ENCODE measurements around the gene CPO.

CPO gene

GRCh38 chr2:206921529-206921928 is 17.8 kb upstream of the CPO start:
- Histone ChIP-seq H3K27ac (ENCODE audit: low read depth, low read length) (no peak overlapping the region), H3K4me3 (ENCODE audit: insufficient read depth, low read length, poor library complexity, severe bottlenecking) (no peak overlapping the region)
- no peak for TF ChIP-seq EZH2phosphoT487 (conservative IDR thresholded peaks at IDR 0.05; ENCODE audit: low read length)
- TF ChIP-seq, protein P1, sequence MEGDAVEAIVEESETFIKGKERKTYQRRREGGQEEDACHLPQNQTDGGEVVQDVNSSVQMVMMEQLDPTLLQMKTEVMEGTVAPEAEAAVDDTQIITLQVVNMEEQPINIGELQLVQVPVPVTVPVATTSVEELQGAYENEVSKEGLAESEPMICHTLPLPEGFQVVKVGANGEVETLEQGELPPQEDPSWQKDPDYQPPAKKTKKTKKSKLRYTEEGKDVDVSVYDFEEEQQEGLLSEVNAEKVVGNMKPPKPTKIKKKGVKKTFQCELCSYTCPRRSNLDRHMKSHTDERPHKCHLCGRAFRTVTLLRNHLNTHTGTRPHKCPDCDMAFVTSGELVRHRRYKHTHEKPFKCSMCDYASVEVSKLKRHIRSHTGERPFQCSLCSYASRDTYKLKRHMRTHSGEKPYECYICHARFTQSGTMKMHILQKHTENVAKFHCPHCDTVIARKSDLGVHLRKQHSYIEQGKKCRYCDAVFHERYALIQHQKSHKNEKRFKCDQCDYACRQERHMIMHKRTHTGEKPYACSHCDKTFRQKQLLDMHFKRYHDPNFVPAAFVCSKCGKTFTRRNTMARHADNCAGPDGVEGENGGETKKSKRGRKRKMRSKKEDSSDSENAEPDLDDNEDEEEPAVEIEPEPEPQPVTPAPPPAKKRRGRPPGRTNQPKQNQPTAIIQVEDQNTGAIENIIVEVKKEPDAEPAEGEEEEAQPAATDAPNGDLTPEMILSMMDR (IDR thresholded peaks at IDR 0.05; ENCODE audit: insufficient read depth, low read length, poor library complexity, severe bottlenecking): no peak

DNA sequence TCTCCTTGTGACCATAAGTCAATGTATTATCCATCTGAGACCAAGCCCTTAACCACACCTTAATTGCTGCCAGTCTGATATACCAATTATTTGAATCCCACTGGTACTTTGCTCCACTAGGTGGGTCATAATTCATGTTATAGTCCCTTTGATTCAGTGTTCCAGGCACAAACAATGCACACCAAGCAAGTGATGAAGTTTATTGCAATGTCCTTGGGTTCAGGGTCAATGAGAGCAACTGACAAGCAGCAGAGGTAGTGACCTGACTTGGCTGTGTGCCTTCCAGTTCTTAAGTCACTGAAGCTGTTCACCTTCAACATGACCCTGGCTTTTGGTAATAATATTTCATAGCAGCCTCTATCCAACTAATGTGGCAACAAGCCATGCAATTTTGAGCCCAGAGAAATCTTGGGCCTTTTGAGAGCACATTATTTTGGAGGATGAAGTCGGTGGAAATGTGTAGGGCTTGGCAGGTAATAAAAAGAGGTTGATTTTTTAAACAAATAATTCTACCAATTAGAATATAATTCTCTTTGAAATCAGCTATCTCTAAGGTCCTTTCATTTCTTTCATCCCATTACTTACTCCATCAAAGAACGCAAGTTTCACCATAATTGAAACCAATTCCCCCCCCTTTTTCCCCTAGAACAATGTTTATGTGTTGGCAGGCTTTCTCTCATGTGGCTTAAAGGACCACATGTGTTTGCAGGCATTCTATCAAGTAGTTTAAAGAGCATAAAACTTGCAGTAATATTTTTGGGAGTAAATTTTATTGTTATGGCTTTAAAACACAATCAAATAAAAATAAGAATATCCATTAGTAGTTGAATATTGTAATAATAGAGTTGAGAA is 3.1 kb upstream of the CPO start:
- Histone ChIP-seq H3K36me3 (ENCODE audit: low read length) (no peaks in the 10 kb centered on the region), H2AFZ (ENCODE audit: low read depth, low read length, severe bottlenecking) (no peak overlapping the region), H3K79me2 (ENCODE audit: insufficient read depth, low read length) (no peaks in the 10 kb centered on the region), H3K4me2 (ENCODE audit: low read depth, low read length, poor library complexity, severe bottlenecking) (no peak overlapping the region), H3K9me3 (ENCODE audit: insufficient read depth, low read length) (no peaks in the 10 kb centered on the region), H3K9ac (ENCODE audit: low read length) (no peak overlapping the region), H3K27ac (ENCODE audit: low read depth, low read length) (no peak overlapping the region), H3K27me3 (ENCODE audit: low read length) (no peaks in the 10 kb centered on the region), H3K4me3 (ENCODE audit: insufficient read depth, low read length, poor library complexity, severe bottlenecking) (no peak overlapping the region), H3F3A (ENCODE audit: insufficient read depth) (no peaks in the 10 kb centered on the region), H3K9me2 (replicated peaks; ENCODE audit: insufficient read depth, low read length) (no peaks in the 10 kb centered on the region), H4K20me1 (ENCODE audit: low read depth, low read length) (no peaks in the 10 kb centered on the region)
- TF ChIP-seq, protein P1 (IDR thresholded peaks at IDR 0.05; ENCODE audit: insufficient read depth, low read length, poor library complexity, severe bottlenecking): no peak
- TF ChIP-seq EZH2phosphoT487 (conservative IDR thresholded peaks at IDR 0.05; ENCODE audit: low read length): no peak

More at GRCh38 chr2:206921529-206921928, 17.8 kb upstream of the CPO start:
- Histone ChIP-seq H4K20me1 (ENCODE audit: low read depth, low read length) (no peaks in the 10 kb centered on the region), H3K36me3 (ENCODE audit: low read length) (no peaks in the 10 kb centered on the region), H3K4me2 (ENCODE audit: low read depth, low read length, poor library complexity, severe bottlenecking) (no peak overlapping the region), H3K79me2 (ENCODE audit: insufficient read depth, low read length) (no peaks in the 10 kb centered on the region), H3K9me3 (ENCODE audit: insufficient read depth, low read length) (no peaks in the 10 kb centered on the region), H2AFZ (ENCODE audit: low read depth, low read length, severe bottlenecking) (no peak overlapping the region), H3K27me3 (ENCODE audit: low read length) (no peaks in the 10 kb centered on the region), H3K9ac (ENCODE audit: low read length) (no peak overlapping the region), H3F3A (ENCODE audit: insufficient read depth) (no peaks in the 10 kb centered on the region), H3K9me2 (replicated peaks; ENCODE audit: insufficient read depth, low read length) (no peaks in the 10 kb centered on the region)

DNA sequence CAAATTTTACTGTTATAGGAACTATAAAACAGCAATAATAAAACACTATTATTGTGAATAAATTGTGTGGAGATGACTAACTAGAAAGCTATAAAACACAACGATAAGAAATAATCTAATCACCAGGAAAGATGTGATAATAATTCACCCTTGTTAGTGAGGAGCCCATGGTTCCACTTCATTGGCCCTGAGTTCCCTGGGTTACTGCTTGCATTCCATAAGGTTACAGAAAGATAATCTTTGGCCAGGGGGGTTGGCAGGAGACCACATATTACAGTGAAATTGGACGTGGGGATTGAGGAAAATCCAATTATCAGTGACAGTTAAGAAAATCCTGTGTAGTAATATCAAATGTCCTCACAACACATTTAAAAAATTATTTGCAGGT is 2.5 kb upstream of the CPO start:
- Histone ChIP-seq H3F3A (ENCODE audit: insufficient read depth) (no peaks in the 10 kb centered on the region), H2AFZ (ENCODE audit: low read depth, low read length, severe bottlenecking) (no peak overlapping the region)

More for the DNA sequence above, 2.5 kb upstream of the CPO start:
- Histone ChIP-seq H3K36me3 (ENCODE audit: low read length) (no peaks in the 10 kb centered on the region), H3K4me3 (ENCODE audit: insufficient read depth, low read length, poor library complexity, severe bottlenecking) (no peak overlapping the region), H3K4me2 (ENCODE audit: low read depth, low read length, poor library complexity, severe bottlenecking) (no peak overlapping the region), H3K27me3 (ENCODE audit: low read length) (no peaks in the 10 kb centered on the region), H4K20me1 (ENCODE audit: low read depth, low read length) (no peaks in the 10 kb centered on the region), H3K79me2 (ENCODE audit: insufficient read depth, low read length) (no peaks in the 10 kb centered on the region), H3K9me2 (replicated peaks; ENCODE audit: insufficient read depth, low read length) (no peaks in the 10 kb centered on the region), H3K27ac (ENCODE audit: low read depth, low read length) (no peak overlapping the region), H3K9me3 (ENCODE audit: insufficient read depth, low read length) (no peaks in the 10 kb centered on the region), H3K9ac (ENCODE audit: low read length) (no peak overlapping the region)
- TF ChIP-seq, protein P1 (IDR thresholded peaks at IDR 0.05; ENCODE audit: insufficient read depth, low read length, poor library complexity, severe bottlenecking): no peak
- TF ChIP-seq EZH2phosphoT487 (conservative IDR thresholded peaks at IDR 0.05; ENCODE audit: low read length): no peak
